Activated CD8-positive, alpha-beta T cell treated with anti-CD3 and anti-CD28 coated beads for 36 hours (primary cell): Measurements from ENCODE around the gene VTA1. TPM values are rescaled to one million over a fixed set of nuclear protein-coding genes. Genes with fewer than 3 reads are reported as not detected.

ENCODE experiments used
- ATAC-seq: fragments of 200-7000 bp; cut with Tn5 transposase; one replicate; pipeline ENCODE4 v1.10.0; 2021; ENCODE audit warnings: mild to moderate bottlenecking, moderate library complexity
- CTCF ChIA-PET: fragments of 350-600 bp; sonication (Branson Sonifier 250); formaldehyde crosslinking; loops from one replicate; lab custom pipeline; 2021; ENCODE audit warnings: antibody characterized with exemption; lab: Charles Lee
- POLR2A ChIA-PET: fragments of 350-600 bp; sonication (Branson Sonifier 250); formaldehyde crosslinking; loops from one replicate; lab custom pipeline; 2021; ENCODE audit warnings: antibody characterized with exemption; lab: Charles Lee
- DNase-seq: peaks from one replicate; pipeline ENCODE4 v3.0.0-alpha.2; 2020
- H3K27ac Mint-ChIP-seq: one replicate; pipeline ENCODE4 v1.8.0; 2021; ENCODE audit warnings: mild to moderate bottlenecking, mixed read lengths
- H3K27me3 Mint-ChIP-seq: one replicate; pipeline ENCODE4 v1.8.0; 2021; ENCODE audit warnings: mixed read lengths
- H3K36me3 Mint-ChIP-seq: one replicate; pipeline ENCODE4 v1.8.0; 2021; ENCODE audit warnings: low read depth, mixed read lengths
- H3K4me1 Mint-ChIP-seq: one replicate; pipeline ENCODE4 v1.8.0; 2021; ENCODE audit warnings: low read depth, mixed read lengths
- H3K4me3 Mint-ChIP-seq: one replicate; pipeline ENCODE4 v1.8.0; 2021; ENCODE audit warnings: mild to moderate bottlenecking, moderate library complexity, mixed read lengths
- H3K9me3 Mint-ChIP-seq: one replicate; pipeline ENCODE4 v1.8.0; 2021; ENCODE audit warnings: mixed read lengths
- CTCF ChIP-seq: fragments of 200-600 bp; IDR thresholded peaks from one replicate; pipeline ENCODE4 v1.8.0; 2022; ENCODE audit warnings: antibody characterized with exemption, mild to moderate bottlenecking
- intact Hi-C: fragments of 100-400 bp; cut with micrococcal nuclease; formaldehyde crosslinking; loops from one replicate; pipeline ENCODE4 v1.10.0; 2022
- total RNA-seq, 2 experiments: library from RNA; stranded (reverse); gene quantifications; one replicate each; pipeline ENCODE4 v1.2.3, GENCODE V29; 2021

VTA1 gene
- total RNA-seq, 2 experiments from 2014 or later = 53.8 to 57.1 TPM

DNA sequence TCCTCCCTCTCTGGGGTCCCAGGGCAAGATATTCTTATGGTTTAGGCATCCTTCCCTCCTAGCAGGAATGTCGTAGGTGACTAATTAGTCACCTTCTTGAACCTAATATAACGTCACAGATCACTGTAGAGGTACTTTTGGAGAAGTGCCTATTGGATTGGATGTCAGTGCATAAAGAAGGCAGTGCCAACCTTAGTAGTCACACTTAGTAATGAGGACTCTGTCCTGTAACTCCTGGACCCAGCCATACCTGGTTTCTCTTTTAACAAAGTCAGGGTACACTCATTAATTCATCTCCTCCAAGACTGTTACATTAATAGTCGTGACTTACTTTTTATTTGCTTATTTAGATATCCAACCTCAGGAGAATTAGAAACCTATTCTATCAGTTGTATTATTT, 20.0 kb downstream of the VTA1 start:
- H3K27me3 Mint-ChIP-seq = no peaks in the 10 kb centered on the region
- intact Hi-C loops = no loop called here
- POLR2A ChIA-PET = no interaction called here
- no peak overlapping the region for H3K27ac Mint-ChIP-seq
- peaks cover 15% of the 10 kb centered on the region for H3K4me1 Mint-ChIP-seq
- CTCF ChIA-PET = no interaction called here
- ATAC-seq (no peak), DNase-seq (no peak)
- peaks cover 21% of the 10 kb centered on the region for H3K36me3 Mint-ChIP-seq
- TF ChIP-seq CTCF = no peak
- no peak overlapping the region for H3K4me3 Mint-ChIP-seq
- no peaks in the 10 kb centered on the region for H3K9me3 Mint-ChIP-seq

DNA sequence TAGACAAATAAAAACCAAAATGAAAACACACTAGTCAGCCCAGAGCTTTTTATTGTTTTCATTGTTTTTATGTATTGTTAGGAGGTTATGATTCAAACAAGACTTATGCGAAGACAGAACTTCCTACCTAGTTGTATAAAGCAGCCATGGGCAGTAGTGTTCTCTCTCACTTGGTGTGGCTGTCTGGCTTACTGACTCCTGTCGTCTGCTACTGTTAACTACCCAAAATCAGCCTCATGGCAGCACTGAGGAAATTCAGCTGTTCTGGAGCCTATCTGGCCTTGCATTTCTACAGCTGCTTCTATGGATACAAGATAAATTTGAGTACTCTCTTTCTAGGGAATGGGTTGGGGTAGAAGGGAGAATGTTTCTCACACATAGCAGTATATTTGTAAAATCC, 20.4 kb downstream of the VTA1 start:
- no peaks in the 10 kb centered on the region for H3K27me3 Mint-ChIP-seq
- no peak for TF ChIP-seq CTCF
- ATAC-seq = no peak
- ChIA-PET POLR2A (no interaction called here), CTCF (no interaction called here)
- peaks cover 24% of the 10 kb centered on the region for H3K36me3 Mint-ChIP-seq
- no peak for DNase-seq
- no peak overlapping the region for H3K4me3 Mint-ChIP-seq
- H3K4me1 Mint-ChIP-seq = peaks cover 11% of the 10 kb centered on the region
- intact Hi-C loops = no loop called here
- no peaks in the 10 kb centered on the region for H3K9me3 Mint-ChIP-seq
- no peak overlapping the region for H3K27ac Mint-ChIP-seq

- ChIA-PET CTCF (interaction anchor here (2.2 kb wide), 1 partner anchor 15 kb away, joined by 11 read pairs; no protein-coding TSS in a partner anchor), POLR2A (no interaction called here)
- Mint-ChIP-seq H3K27ac (no peak overlapping the region), H3K27me3 (no peaks in the 10 kb centered on the region), H3K9me3 (no peaks in the 10 kb centered on the region), H3K4me1 (peaks cover 3% of the 10 kb centered on the region), H3K36me3 (peaks cover 55% of the 10 kb centered on the region), H3K4me3 (no peak overlapping the region)
- TF ChIP-seq CTCF = no peak
- ATAC-seq (no peak), DNase-seq (no peak)
- intact Hi-C loops = no loop called here
Observed at GRCh38 chr6:142171351-142171750, 24.3 kb downstream of the VTA1 start.

- DNase-seq = no peak
- Mint-ChIP-seq H3K4me3 (no peak overlapping the region), H3K4me1 (no peaks in the 10 kb centered on the region), H3K27me3 (no peaks in the 10 kb centered on the region), H3K36me3 (peaks cover 58% of the 10 kb centered on the region), H3K27ac (no peak overlapping the region), H3K9me3 (peaks cover 7% of the 10 kb centered on the region)
- no peak for TF ChIP-seq CTCF
- ATAC-seq = no peak
- intact Hi-C loops = no loop called here
- ChIA-PET CTCF (interaction anchor here (0.8 to 2.2 kb wide), 2 partner anchors 16 to 17 kb away, joined by 4 to 11 read pairs; no protein-coding TSS in a partner anchor), POLR2A (no interaction called here)
Observed at GRCh38 chr6:142172758-142173157, 25.7 kb downstream of the VTA1 start.

- Mint-ChIP-seq H3K4me3 (no peak overlapping the region), H3K27me3 (no peaks in the 10 kb centered on the region), H3K27ac (no peak overlapping the region), H3K36me3 (peaks cover 61% of the 10 kb centered on the region), H3K4me1 (no peaks in the 10 kb centered on the region), H3K9me3 (peaks cover 12% of the 10 kb centered on the region)
- ChIA-PET POLR2A (interaction anchor here (0.7 kb wide), 1 partner anchor 927 kb away, joined by 3 read pairs; no protein-coding TSS in a partner anchor), CTCF (interaction anchor here (1.3 kb wide), 1 partner anchor 34 kb away, joined by 3 read pairs; no protein-coding TSS in a partner anchor)
- DNase-seq (no peak), ATAC-seq (no peak)
- TF ChIP-seq CTCF = no peak
- intact Hi-C loops = no loop called here
Observed at GRCh38 chr6:142173980-142174379, 26.9 kb downstream of the VTA1 start.
